Measurements from ENCODE around the gene HAUS2. TPM values are rescaled to one million over a fixed set of nuclear protein-coding genes. Genes with fewer than 3 reads are reported as not detected.
A peak's percentile ranks its signal among the peaks of the same experiment; 100 is the strongest.

The HAUS2 gene
- total and polyA plus RNA-seq, 2 donors from 2014 or later: 6.6 to 17.4 TPM

GRCh38 chr15:42584031-42584765, 35.6 kb downstream of the HAUS2 start:
- Histone ChIP-seq H3K9ac (ENCODE audit: low read length in 3 of 3) (no peak overlapping the region), H3K27ac (ENCODE audit: low read depth in 2 of 2, low read length in 2 of 2) (no peak overlapping the region), H3K36me3 (ENCODE audit: control insufficient read depth in 2 of 3, insufficient read depth in 3 of 3, low read length in 3 of 3) (no peaks in the 10 kb centered on the region), H3K4me3 (ENCODE audit: low read length in 3 of 3) (no peak overlapping the region), H3K27me3 (ENCODE audit: control insufficient read depth, insufficient read depth, low read length) (no peaks in the 10 kb centered on the region), H3K9me3 (ENCODE audit: control insufficient read depth in 2 of 3, insufficient read depth in 1 of 3, low read length in 3 of 3) (no peaks in the 10 kb centered on the region), H3K4me1 (ENCODE audit: control insufficient read depth in 2 of 3, insufficient read depth in 2 of 3, low read depth in 1 of 3, low read length in 3 of 3) (peaks cover 3 to 4% (median 3%) of the 10 kb centered on the region in 3 donors)
- DNase-seq: peak in 3 of 5 donors; percentile 18 to 57 (median 41)
- TF ChIP-seq CTCF (IDR thresholded peaks at IDR 0.05; ENCODE audit: borderline replicate concordance, extremely low read depth, insufficient read depth): no peak
- FAIRE-seq: no peak
- intact Hi-C loops (cut with DNase I): no loop called here

- no peaks in the 10 kb centered on the region for H3K36me3 ChIP-seq (ENCODE audit: control insufficient read depth in 2 of 3, insufficient read depth in 3 of 3, low read length in 3 of 3)
- intact Hi-C loops (cut with DNase I): no loop called here
- FAIRE-seq (no peak), DNase-seq (no peak)
- H3K9ac ChIP-seq (ENCODE audit: low read length in 3 of 3): no peak overlapping the region
- H3K4me1 ChIP-seq (ENCODE audit: control insufficient read depth in 2 of 3, insufficient read depth in 2 of 3, low read depth in 1 of 3, low read length in 3 of 3): no peaks in the 10 kb centered on the region
- H3K27ac ChIP-seq (ENCODE audit: low read depth in 2 of 2, low read length in 2 of 2): no peak overlapping the region
- H3K4me3 ChIP-seq (ENCODE audit: low read length in 3 of 3): no peak overlapping the region
- H3K27me3 ChIP-seq (ENCODE audit: control insufficient read depth, insufficient read depth, low read length): no peaks in the 10 kb centered on the region
- H3K9me3 ChIP-seq (ENCODE audit: control insufficient read depth in 2 of 3, insufficient read depth in 1 of 3, low read length in 3 of 3): no peaks in the 10 kb centered on the region
- no peak for TF ChIP-seq CTCF (IDR thresholded peaks at IDR 0.05; ENCODE audit: borderline replicate concordance, extremely low read depth, insufficient read depth)
These were observed 42.1 kb downstream of the HAUS2 start for GRCh38 chr15:42590619-42591237.

GRCh38 chr15:42591238-42591934, 42.7 kb downstream of the HAUS2 start:
- TF ChIP-seq CTCF (IDR thresholded peaks at IDR 0.05; ENCODE audit: borderline replicate concordance, extremely low read depth, insufficient read depth): peak; percentile 43
- no peaks in the 10 kb centered on the region for H3K36me3 ChIP-seq (ENCODE audit: control insufficient read depth in 2 of 3, insufficient read depth in 3 of 3, low read length in 3 of 3)
- no peak overlapping the region for H3K27ac ChIP-seq (ENCODE audit: low read depth in 2 of 2, low read length in 2 of 2)
- no peaks in the 10 kb centered on the region for H3K9me3 ChIP-seq (ENCODE audit: control insufficient read depth in 2 of 3, insufficient read depth in 1 of 3, low read length in 3 of 3)
- no peaks in the 10 kb centered on the region for H3K27me3 ChIP-seq (ENCODE audit: control insufficient read depth, insufficient read depth, low read length)
- H3K4me3 ChIP-seq (ENCODE audit: low read length in 3 of 3): no peak overlapping the region
- no peak overlapping the region for H3K9ac ChIP-seq (ENCODE audit: low read length in 3 of 3)
- FAIRE-seq: peak; percentile 33
- peak in 1 of 5 donors; percentile 57 for DNase-seq
- no peaks in the 10 kb centered on the region for H3K4me1 ChIP-seq (ENCODE audit: control insufficient read depth in 2 of 3, insufficient read depth in 2 of 3, low read depth in 1 of 3, low read length in 3 of 3)
- intact Hi-C loops (cut with DNase I): no loop called here

All from kidney (tissue), 14 donors.